Femur (tissue), 1 donor: Measurements from ENCODE around the gene CREB5.
"Not testable (repeated sequence)": the region's sequence is repeated elsewhere in the genome, so short reads cannot be mapped to it uniquely, and the experiment has no call there.

Experiments used
- DNase-seq: peaks from one replicate; pipeline ENCODE4 v3.0.0-alpha.2; 2017

CREB5 gene, protein sequence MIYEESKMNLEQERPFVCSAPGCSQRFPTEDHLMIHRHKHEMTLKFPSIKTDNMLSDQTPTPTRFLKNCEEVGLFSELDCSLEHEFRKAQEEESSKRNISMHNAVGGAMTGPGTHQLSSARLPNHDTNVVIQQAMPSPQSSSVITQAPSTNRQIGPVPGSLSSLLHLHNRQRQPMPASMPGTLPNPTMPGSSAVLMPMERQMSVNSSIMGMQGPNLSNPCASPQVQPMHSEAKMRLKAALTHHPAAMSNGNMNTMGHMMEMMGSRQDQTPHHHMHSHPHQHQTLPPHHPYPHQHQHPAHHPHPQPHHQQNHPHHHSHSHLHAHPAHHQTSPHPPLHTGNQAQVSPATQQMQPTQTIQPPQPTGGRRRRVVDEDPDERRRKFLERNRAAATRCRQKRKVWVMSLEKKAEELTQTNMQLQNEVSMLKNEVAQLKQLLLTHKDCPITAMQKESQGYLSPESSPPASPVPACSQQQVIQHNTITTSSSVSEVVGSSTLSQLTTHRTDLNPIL

GRCh38 chr7:28411876-28412662 is at the start of gene CREB5:
Gene CREB5, plus strand, starts transcription at chr7:28412518. Its CDS starts 397 bp downstream, at chr7:28412915.
- peak; percentile 40 for DNase-seq

GRCh38 chr7:28362812-28363211 is 49.5 kb upstream of the CREB5 start:
- DNase-seq: no peak

GRCh38 chr7:28364082-28364481 is 48.2 kb upstream of the CREB5 start:
- no peak for DNase-seq

GRCh38 chr7:28369523-28369922 is 42.8 kb upstream of the CREB5 start:
- no peak for DNase-seq

DNA sequence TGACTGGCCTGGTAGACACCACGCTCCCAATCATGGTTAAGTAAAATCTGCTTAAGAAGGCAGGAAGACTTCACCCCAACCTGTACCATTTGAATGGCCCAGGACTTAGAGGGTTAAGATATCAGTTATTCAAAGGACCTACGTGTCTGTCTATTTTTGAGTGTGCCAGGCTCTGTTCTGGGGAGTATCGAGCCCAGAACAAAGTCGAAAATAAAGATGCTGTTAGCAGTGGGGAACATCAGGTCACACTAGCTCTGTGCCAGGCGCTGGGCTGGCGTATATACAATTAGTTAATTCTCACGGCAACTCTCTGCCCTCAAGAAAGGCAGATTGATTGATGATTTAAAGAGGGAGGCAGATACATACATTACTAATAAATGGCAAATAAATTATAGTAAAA is 40.5 kb upstream of the CREB5 start:
- no peak for DNase-seq

DNA sequence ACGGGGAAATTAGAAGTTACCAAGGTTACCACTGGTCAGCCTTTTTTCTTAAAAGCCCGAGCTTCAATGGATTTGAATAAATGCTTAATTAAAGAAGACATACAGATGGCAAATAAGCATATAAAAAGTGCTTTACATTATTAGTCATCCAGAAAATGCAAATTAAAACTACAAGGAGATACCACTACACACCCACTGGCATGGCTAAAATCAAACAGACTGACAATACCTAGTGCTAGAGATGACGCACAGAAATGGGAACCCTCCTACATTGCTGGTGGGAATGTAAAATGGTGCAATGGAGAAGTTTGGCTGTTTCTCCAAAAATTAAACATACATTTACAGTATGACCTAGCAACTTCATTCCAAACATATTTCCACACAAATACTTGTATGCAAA is 38.3 kb upstream of the CREB5 start:
- DNase-seq: no peak

- no peak for DNase-seq
Measured at GRCh38 chr7:28375729-28376128, 36.6 kb upstream of the CREB5 start.

DNA sequence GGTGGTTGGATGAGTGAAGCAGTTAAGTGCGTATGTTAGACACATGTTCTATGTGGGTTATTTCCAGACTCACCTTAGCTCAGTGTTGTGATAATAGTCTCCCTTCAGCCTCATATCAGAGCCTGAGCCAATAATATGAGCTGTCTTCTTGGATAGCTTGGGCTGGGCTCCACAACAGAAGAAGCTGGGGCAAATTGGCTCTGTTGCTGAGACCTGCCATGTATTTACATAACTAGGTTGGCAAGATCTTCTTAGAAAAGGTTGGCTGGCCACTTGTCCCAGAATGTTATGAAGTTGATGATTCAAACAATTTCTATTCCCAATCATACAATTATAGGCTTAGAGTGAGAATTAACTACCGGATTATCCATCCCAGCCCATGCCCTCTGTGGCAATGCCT is 35.7 kb upstream of the CREB5 start:
- DNase-seq: no peak

DNA sequence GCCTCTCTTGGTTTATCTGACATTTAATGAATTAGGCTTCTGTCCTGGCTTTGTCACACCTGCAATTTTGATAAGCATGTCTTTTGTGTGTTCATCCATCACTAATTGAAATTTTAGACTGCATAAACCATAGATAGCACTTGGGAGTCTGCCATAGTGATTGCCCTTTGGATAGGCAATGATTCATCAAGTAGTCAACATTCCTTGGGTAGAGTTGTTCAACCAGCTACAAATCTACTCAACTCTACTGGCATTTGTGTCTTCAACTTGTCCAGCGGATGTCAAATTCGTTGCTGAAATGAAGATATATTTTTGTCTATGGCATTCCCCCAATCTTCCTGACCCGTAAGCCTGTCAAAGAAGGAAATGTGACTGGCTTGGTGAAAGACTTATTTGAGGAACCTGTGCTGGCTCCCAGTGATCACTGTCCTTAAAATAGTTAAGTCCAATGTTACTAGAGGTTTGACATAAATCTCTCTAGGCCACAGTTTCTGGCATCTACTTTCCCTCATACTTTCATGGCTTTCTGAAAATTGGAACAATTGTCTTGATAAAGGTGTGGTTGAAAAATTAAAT is 33.7 kb upstream of the CREB5 start:
- DNase-seq: no peak

- no peak for DNase-seq
Measured at GRCh38 chr7:28381466-28381865, 30.9 kb upstream of the CREB5 start.

GRCh38 chr7:28382144-28382543 is 30.2 kb upstream of the CREB5 start:
- DNase-seq: no peak

DNA sequence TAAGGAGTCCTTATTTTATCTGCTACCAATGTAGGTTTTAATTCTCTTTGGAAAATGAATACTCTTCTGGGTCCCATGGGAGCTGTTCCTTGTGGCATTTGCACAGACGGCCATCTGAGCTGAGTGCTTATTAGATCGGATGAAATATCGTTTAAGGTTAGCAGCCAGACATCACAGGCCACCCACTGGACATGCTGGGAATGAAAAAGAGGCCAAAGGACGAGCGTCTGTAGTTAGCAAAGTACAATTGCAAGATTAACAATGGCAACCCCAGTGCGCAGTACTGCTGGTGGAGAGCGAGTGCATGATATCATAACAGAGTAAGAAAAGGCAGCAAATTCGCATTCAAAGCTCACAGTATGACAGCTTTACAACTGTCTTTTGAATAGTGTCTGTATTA is 28.3 kb upstream of the CREB5 start:
- DNase-seq: no peak

- no peak for DNase-seq
Measured at GRCh38 chr7:28389504-28390395, 22.6 kb upstream of the CREB5 start.

DNA sequence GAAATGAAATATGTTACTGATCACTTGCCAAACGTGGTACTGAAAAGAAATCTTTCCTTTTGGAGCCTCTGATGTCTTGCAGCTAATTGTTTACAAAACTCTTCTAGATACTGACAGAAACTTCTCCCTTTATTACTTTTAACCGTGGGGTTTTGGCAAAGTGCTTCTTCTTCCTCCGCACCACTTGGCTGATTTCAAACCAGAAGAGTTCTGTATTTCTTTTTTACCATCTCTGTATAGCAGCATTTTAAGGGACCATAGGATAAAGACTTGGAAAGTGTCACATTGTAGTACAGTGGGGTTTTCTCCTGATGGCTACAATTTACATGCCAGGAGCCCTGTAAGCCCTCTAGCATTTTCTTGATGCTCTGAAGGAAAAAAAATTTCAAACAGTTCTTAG is 21.9 kb upstream of the CREB5 start:
- DNase-seq: no peak

DNA sequence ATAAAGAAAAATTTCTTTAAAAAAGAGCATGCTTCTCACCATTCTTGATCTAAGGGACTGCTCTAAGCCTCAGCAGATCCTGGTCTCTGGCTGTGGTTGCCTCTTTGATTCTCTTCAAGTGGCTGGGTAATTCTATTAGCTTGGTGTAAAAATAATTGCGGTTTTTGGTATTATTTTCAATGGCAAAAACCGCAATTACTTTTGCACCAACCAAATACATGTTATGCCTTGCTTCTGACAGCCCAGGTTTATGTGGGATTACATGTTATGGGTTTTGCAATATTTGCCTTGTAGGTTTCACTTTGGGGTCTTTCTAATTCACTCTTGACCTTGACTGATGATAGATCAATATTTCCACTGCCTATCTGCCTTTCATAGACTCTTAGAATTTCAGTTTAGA is 20.0 kb upstream of the CREB5 start:
- no peak for DNase-seq

GRCh38 chr7:28395404-28395803 is 16.9 kb upstream of the CREB5 start:
- no peak for DNase-seq

- no peak for DNase-seq
Measured at GRCh38 chr7:28395831-28396230, 16.5 kb upstream of the CREB5 start.

- no peak for DNase-seq
Measured at GRCh38 chr7:28397141-28397540, 15.2 kb upstream of the CREB5 start.

DNA sequence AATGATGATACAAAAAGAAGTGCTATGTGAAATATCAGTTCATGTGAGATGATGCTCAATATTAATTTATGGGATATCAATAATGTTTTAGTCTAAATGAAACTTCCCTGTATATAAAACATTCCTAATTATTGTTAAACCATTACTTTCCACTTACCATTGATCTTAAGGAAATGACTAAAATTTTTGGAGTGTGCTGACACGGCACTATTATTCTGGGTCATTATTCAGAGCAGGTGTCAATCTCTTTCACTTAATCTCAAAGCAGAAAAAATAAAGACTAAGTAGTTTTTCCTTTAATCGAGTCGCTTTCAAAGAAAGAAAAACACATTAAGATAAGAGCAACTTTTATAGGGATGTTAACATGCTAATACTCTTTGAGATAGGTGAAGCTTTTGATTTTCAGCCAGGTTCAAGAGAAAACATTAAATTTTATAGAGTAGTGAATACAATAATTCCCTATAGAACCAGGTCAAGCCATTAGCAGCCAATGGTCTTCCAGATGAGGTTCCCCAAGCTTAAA is 11.4 kb upstream of the CREB5 start:
- DNase-seq: no peak

- not testable (repeated sequence) for DNase-seq
Measured at GRCh38 chr7:28401567-28401966, 10.8 kb upstream of the CREB5 start.

GRCh38 chr7:28405662-28406061 is 6.7 kb upstream of the CREB5 start:
- DNase-seq: peak; percentile 29

- DNase-seq: no peak
Measured at GRCh38 chr7:28406192-28406591, 6.1 kb upstream of the CREB5 start.
